WTC11 (cell line): ENCODE measurements around the gene TCF12. TPM values are rescaled to one million over a fixed set of nuclear protein-coding genes. Genes with fewer than 3 reads are reported as not detected.

Experiments
- ATAC-seq: fragments of 200-7000 bp; cut with Tn5 transposase; 2 replicates; pipeline ENCODE4 v1.10.0; 2021; ENCODE audit warnings: mild to moderate bottlenecking, moderate library complexity
- CTCF ChIA-PET: fragments of 300-600 bp; sonication (Branson Sonifier 250); formaldehyde crosslinking; loops from one replicate; lab custom pipeline; 2021; ENCODE audit warnings: antibody characterized with exemption; lab: Charles Lee
- POLR2A ChIA-PET: fragments of 350-600 bp; sonication (Branson Sonifier 250); formaldehyde crosslinking; loops from one replicate; lab custom pipeline; 2021; ENCODE audit warnings: antibody characterized with exemption; lab: Charles Lee
- DNase-seq: peaks from one replicate; pipeline ENCODE4 v3.0.0; 2021; ENCODE audit warnings: low spot score
- H3K27ac Mint-ChIP-seq: 2 replicates; pipeline ENCODE4 v1.8.0; 2021; ENCODE audit warnings: mixed read lengths
- H3K27me3 Mint-ChIP-seq: 2 replicates; pipeline ENCODE4 v1.8.0; 2021; ENCODE audit warnings: low read depth, mild to moderate bottlenecking, moderate library complexity, mixed read lengths
- H3K36me3 Mint-ChIP-seq: 2 replicates; pipeline ENCODE4 v1.8.0; 2021; ENCODE audit warnings: mixed read lengths
- H3K4me1 Mint-ChIP-seq: 2 replicates; pipeline ENCODE4 v1.8.0; 2022; ENCODE audit warnings: mixed read lengths
- H3K4me3 Mint-ChIP-seq: 2 replicates; pipeline ENCODE4 v1.8.0; 2021; ENCODE audit warnings: mild to moderate bottlenecking, moderate library complexity, mixed read lengths
- H3K9me3 Mint-ChIP-seq: 2 replicates; pipeline ENCODE4 v1.8.0; 2021; ENCODE audit warnings: mixed read lengths
- ARID4B ChIP-seq: sonication (generic); formaldehyde crosslinking; IDR thresholded peaks from 2 replicates; pipeline ENCODE4 v1.8.0; 2023; ENCODE audit warnings: missing genetic modification reagents, mild to moderate bottlenecking, borderline replicate concordance
- ATF3 ChIP-seq: sonication (generic); formaldehyde crosslinking; conservative IDR thresholded peaks from 2 replicates; pipeline ENCODE4 v1.8.1; 2022; ENCODE audit warnings: mild to moderate bottlenecking, missing genetic modification reagents
- CREB1 ChIP-seq: sonication (generic); formaldehyde crosslinking; IDR thresholded peaks from 2 replicates; pipeline ENCODE4 v1.8.0; 2023; ENCODE audit warnings: mild to moderate bottlenecking, missing genetic modification reagents
- CTCF ChIP-seq: fragments of 200-600 bp; IDR thresholded peaks from 2 replicates; pipeline ENCODE4 v1.8.0; 2022; ENCODE audit warnings: antibody characterized with exemption
- E2F5 ChIP-seq: sonication (generic); formaldehyde crosslinking; IDR thresholded peaks from 2 replicates; pipeline ENCODE4 v1.8.1; 2022; ENCODE audit warnings: mild to moderate bottlenecking, moderate library complexity, missing genetic modification reagents
- FOXK1 ChIP-seq: sonication (generic); formaldehyde crosslinking; IDR thresholded peaks from 2 replicates; pipeline ENCODE4 v1.8.0; 2022; ENCODE audit warnings: mild to moderate bottlenecking, moderate library complexity, missing genetic modification reagents
- GTF2I ChIP-seq: fragments of 250-450 bp; sonication (Bioruptor Pico); conservative IDR thresholded peaks from 2 replicates; pipeline ENCODE4 v1.4.0; 2021; ENCODE audit warnings: mild to moderate bottlenecking
- NR2C2 ChIP-seq: sonication (generic); formaldehyde crosslinking; IDR thresholded peaks from 2 replicates; pipeline ENCODE4 v1.8.0; 2022; ENCODE audit warnings: mild to moderate bottlenecking, missing genetic modification reagents
- OVOL2 ChIP-seq: fragments of 250-450 bp; sonication (Bioruptor Pico); IDR thresholded peaks from 2 replicates; pipeline ENCODE4 v1.9.0; 2021; ENCODE audit warnings: mild to moderate bottlenecking, borderline replicate concordance
- RORB ChIP-seq: fragments of 250-450 bp; sonication (Bioruptor Pico); IDR thresholded peaks from 2 replicates; pipeline ENCODE4 v1.9.0; 2021; ENCODE audit warnings: mild to moderate bottlenecking
- TCF7 ChIP-seq: sonication (generic); formaldehyde crosslinking; IDR thresholded peaks from 2 replicates; pipeline ENCODE4 v1.8.0; 2022; ENCODE audit warnings: mild to moderate bottlenecking, low read depth, missing genetic modification reagents, moderate library complexity
- TEAD4 ChIP-seq: sonication (generic); formaldehyde crosslinking; IDR thresholded peaks from 2 replicates; pipeline ENCODE4 v1.8.0; 2022; ENCODE audit warnings: mild to moderate bottlenecking, missing genetic modification reagents
- USF2 ChIP-seq: sonication (generic); formaldehyde crosslinking; IDR thresholded peaks from 2 replicates; pipeline ENCODE4 v1.8.1; 2023; ENCODE audit warnings: mild to moderate bottlenecking, missing genetic modification reagents, moderate library complexity
- ZBTB21 ChIP-seq: sonication (generic); formaldehyde crosslinking; IDR thresholded peaks from 2 replicates; pipeline ENCODE4 v1.8.1; 2023; ENCODE audit warnings: mild to moderate bottlenecking, missing genetic modification reagents, borderline replicate concordance
- ZNF232 ChIP-seq: sonication (generic); formaldehyde crosslinking; IDR thresholded peaks from 2 replicates; pipeline ENCODE4 v1.8.0; 2022; ENCODE audit warnings: mild to moderate bottlenecking, missing genetic modification reagents
- ZNF671 ChIP-seq: fragments of 250-450 bp; sonication (Bioruptor Pico); IDR thresholded peaks from 2 replicates; pipeline ENCODE4 v1.8.0; 2021; ENCODE audit warnings: mild to moderate bottlenecking
- ZSCAN18 ChIP-seq: fragments of 250-450 bp; sonication (Bioruptor Pico); IDR thresholded peaks from 2 replicates; pipeline ENCODE4 v2.1.2; 2022; ENCODE audit warnings: mild to moderate bottlenecking, moderate library complexity
- total RNA-seq: library from RNA; stranded (reverse); gene quantifications from 3 replicates; pipeline ENCODE4 v1.2.3, GENCODE V29; 2021

TCF12 gene
- total RNA-seq, 1 experiment from 2014 or later = 73.2 TPM

GRCh38 chr15:56942118-56942517 is 23.7 kb downstream of the TCF12 start (continued):
- TF ChIP-seq ARID4B (CRISPR knock-in tag) = no peak

- no peaks in the 10 kb centered on the region for H3K27me3 Mint-ChIP-seq
- peaks cover 9% of the 10 kb centered on the region; the same call in 1 of the 2 replicates for H3K9me3 Mint-ChIP-seq
- TF ChIP-seq FOXK1 (no peak), ZNF671 (CRISPR knock-in tag) (no peak), ATF3 (CRISPR knock-in tag) (no peak), TCF7 (no peak), ZNF232 (CRISPR knock-in tag) (no peak), ZSCAN18 (CRISPR knock-in tag) (no peak), E2F5 (CRISPR knock-in tag) (no peak), NR2C2 (no peak), USF2 (CRISPR knock-in tag) (no peak), OVOL2 (CRISPR knock-in tag) (no peak), ARID4B (CRISPR knock-in tag) (no peak), ZBTB21 (CRISPR knock-in tag) (no peak), CTCF (no peak), RORB (CRISPR knock-in tag) (no peak), GTF2I (no peak), TEAD4 (CRISPR knock-in tag) (no peak), CREB1 (no peak)
- DNase-seq (no peak), ATAC-seq (no peak)
- peaks cover 33% of the 10 kb centered on the region for H3K4me1 Mint-ChIP-seq
- H3K4me3 Mint-ChIP-seq = no peak overlapping the region
- POLR2A ChIA-PET = interaction anchor here (0.6 kb wide), 1 partner anchor 10 kb away, joined by 5 read pairs; no protein-coding TSS in a partner anchor
- peaks cover 12% of the 10 kb centered on the region; the same call in 1 of the 2 replicates for H3K36me3 Mint-ChIP-seq
- H3K27ac Mint-ChIP-seq = no peak overlapping the region
- CTCF ChIA-PET = no interaction called here
These were observed 25.0 kb downstream of the TCF12 start for GRCh38 chr15:56943403-56943802.
